Activated B cell treated with CpG ODN at 0.5 μM for 24 hours (primary cell): ENCODE measurements around the gene ATF7. TPM values are rescaled to one million over a fixed set of nuclear protein-coding genes. Genes with fewer than 3 reads are reported as not detected.

ENCODE experiments used
- ATAC-seq: fragments of 200-7000 bp; cut with Tn5 transposase; one replicate; pipeline ENCODE4 v1.10.0; 2021; ENCODE audit warnings: low read depth, mild to moderate bottlenecking, moderate library complexity
- CTCF ChIA-PET: fragments of 350-600 bp; sonication (Branson Sonifier 250); formaldehyde crosslinking; loops from one replicate; lab custom pipeline; 2021; ENCODE audit warnings: antibody characterized with exemption; lab: Charles Lee
- POLR2A ChIA-PET: fragments of 350-600 bp; sonication (Branson Sonifier 250); formaldehyde crosslinking; loops from one replicate; lab custom pipeline; 2021; ENCODE audit warnings: antibody characterized with exemption; lab: Charles Lee
- DNase-seq: peaks from one replicate; pipeline ENCODE4 v3.0.0; 2022
- H3K27ac Mint-ChIP-seq: one replicate; pipeline ENCODE4 v1.8.0; 2020; ENCODE audit warnings: mixed read lengths
- H3K27me3 Mint-ChIP-seq: one replicate; pipeline ENCODE4 v1.8.0; 2021; ENCODE audit warnings: mixed read lengths
- H3K36me3 Mint-ChIP-seq: one replicate; pipeline ENCODE4 v1.8.0; 2021; ENCODE audit warnings: low read depth, mixed read lengths
- H3K4me1 Mint-ChIP-seq: one replicate; pipeline ENCODE4 v1.8.0; 2021; ENCODE audit warnings: mixed read lengths
- H3K4me3 Mint-ChIP-seq: one replicate; pipeline ENCODE4 v1.8.0; 2020; ENCODE audit warnings: mild to moderate bottlenecking, mixed read lengths
- H3K9me3 Mint-ChIP-seq: one replicate; pipeline ENCODE4 v1.8.0; 2020; ENCODE audit warnings: mixed read lengths
- intact Hi-C: fragments of 100-400 bp; cut with micrococcal nuclease; formaldehyde crosslinking; loops from one replicate; pipeline ENCODE4 v1.15.1; 2024
- total RNA-seq: library from RNA; stranded (reverse); gene quantifications from 2 replicates; pipeline ENCODE4 v1.2.3, GENCODE V29; 2022
- TF ChIP-seq, protein P1 (sequence below): fragments of 200-600 bp; IDR thresholded peaks from one replicate; pipeline ENCODE4 v1.8.0; 2022; ENCODE audit warnings: antibody characterized with exemption, mild to moderate bottlenecking

The ATF7 gene
- total RNA-seq, 1 donor from 2014 or later = 36.8 TPM

DNA sequence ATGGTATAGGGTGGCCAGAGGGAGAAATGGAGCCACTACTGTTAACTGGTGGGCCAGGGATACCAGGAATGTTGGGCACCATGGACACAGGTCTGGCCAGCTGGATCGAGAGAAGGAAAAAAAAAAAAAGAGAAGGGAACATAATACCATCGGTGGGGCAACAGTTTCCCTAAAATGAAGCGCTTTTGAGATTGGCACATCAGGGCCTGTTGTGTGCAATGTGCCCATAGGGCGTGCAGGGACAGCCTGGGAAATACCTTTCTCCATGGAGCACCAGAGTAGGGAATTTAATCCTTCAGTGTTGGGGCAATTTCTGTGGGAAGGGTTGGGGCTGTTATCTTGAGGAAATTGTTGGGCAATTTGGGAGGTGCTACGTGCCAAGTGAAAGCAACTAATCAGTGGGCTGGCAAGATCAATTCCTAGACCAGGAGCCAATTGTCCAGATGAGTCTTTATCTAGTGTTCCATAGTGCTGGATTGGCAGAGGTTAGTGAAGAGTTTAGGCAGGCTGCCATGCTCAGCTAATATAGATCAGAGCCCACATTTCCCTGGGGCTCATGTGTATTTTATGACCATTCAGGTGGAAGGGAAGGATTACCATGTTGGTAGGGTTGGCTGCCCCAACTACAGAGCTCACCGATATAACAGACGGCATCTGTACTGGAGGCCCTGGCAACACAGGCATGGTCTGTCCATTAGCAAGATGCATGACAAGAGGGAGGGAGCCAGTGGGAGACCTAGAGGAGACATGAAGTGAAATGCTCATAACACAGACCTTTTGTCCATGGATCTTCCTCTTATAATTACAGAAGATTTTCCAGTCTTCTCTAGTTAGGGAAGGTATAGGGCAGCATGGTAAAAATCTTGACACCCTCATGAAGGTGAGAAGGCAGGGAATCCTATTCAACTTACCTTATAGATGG is 93.4 kb downstream of the ATF7 start:
- TF ChIP-seq, protein P1, sequence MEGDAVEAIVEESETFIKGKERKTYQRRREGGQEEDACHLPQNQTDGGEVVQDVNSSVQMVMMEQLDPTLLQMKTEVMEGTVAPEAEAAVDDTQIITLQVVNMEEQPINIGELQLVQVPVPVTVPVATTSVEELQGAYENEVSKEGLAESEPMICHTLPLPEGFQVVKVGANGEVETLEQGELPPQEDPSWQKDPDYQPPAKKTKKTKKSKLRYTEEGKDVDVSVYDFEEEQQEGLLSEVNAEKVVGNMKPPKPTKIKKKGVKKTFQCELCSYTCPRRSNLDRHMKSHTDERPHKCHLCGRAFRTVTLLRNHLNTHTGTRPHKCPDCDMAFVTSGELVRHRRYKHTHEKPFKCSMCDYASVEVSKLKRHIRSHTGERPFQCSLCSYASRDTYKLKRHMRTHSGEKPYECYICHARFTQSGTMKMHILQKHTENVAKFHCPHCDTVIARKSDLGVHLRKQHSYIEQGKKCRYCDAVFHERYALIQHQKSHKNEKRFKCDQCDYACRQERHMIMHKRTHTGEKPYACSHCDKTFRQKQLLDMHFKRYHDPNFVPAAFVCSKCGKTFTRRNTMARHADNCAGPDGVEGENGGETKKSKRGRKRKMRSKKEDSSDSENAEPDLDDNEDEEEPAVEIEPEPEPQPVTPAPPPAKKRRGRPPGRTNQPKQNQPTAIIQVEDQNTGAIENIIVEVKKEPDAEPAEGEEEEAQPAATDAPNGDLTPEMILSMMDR = no peak
- no peaks in the 10 kb centered on the region for H3K27me3 Mint-ChIP-seq
- H3K27ac Mint-ChIP-seq = no peak overlapping the region
- DNase-seq = no peak
- no peaks in the 10 kb centered on the region for H3K4me1 Mint-ChIP-seq
- POLR2A ChIA-PET = no interaction called here
- intact Hi-C loops = no loop called here
- H3K36me3 Mint-ChIP-seq = peaks cover 64% of the 10 kb centered on the region
- no peak for ATAC-seq
- no peaks in the 10 kb centered on the region for H3K9me3 Mint-ChIP-seq
- CTCF ChIA-PET = interaction anchor here (1.6 kb wide), 1 partner anchor 10 kb away, joined by 4 read pairs; no protein-coding TSS in a partner anchor
- no peak overlapping the region for H3K4me3 Mint-ChIP-seq

DNA sequence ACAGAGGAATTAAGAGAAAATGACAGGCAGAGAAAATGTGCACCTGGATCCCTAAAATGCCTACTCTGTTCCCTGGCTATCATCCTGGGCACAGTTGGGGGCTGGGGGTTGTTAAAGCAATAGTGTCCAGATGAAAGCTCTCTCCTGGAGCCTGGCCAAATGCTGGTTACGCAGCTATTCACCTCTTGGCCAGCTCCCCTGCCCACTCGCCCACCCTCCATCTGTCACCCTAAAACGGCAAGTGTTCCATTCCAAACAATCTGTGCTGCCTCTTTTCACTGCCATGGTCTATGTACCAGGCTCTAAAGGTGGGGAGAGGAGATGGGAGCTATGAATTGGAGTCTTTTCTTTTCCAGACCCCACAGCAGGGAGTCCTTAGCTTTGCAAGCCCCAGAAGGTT is 94.2 kb downstream of the ATF7 start:
- Mint-ChIP-seq H3K4me1 (no peaks in the 10 kb centered on the region), H3K4me3 (no peak overlapping the region), H3K27me3 (no peaks in the 10 kb centered on the region), H3K27ac (no peak overlapping the region), H3K36me3 (peaks cover 60% of the 10 kb centered on the region), H3K9me3 (no peaks in the 10 kb centered on the region)
- DNase-seq (no peak), ATAC-seq (no peak)
- POLR2A ChIA-PET = no interaction called here
- CTCF ChIA-PET = no interaction called here
- intact Hi-C loops = no loop called here
- TF ChIP-seq, protein P1 = no peak

DNA sequence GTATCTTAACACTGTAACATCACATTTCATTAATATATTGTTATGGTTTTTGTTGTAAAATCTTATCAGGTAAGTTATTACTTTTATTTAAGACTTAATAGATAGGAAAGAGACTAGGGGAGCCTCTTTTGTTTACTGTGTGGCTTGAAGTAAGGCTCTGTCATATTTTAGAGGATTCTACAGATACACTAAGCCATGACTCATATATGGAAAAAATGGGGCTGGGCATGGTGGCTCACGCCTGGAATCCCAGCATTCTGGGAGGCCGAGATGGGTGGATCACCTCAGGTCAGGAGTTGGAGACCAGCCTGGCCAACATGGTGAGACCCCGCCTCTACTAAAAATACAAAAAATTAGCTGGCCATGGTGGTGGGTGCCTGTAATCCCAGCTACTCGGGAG is 95.3 kb downstream of the ATF7 start:
- Mint-ChIP-seq H3K27me3 (no peaks in the 10 kb centered on the region), H3K36me3 (peaks cover 59% of the 10 kb centered on the region)

DNA sequence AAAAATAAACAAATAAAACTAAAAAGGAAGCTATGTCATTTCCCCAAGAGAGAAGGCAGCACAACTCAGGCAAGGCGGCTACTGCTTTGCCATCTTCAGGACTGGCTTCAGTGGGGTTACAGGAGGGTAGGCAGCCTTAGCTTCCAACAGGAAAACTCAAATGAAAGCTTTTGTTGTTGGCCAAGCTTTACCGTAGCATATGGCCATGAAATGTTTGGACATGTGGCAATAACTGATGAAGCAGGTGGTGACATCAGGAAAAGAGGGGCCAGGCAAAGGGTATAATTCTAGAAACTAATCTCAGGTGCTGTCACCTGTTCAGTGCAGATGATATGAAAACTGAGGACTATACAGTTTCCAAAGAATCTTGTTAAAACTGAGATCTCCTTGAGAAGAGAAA is 96.1 kb downstream of the ATF7 start:
- DNase-seq (no peak), ATAC-seq (no peak)
- Mint-ChIP-seq H3K36me3 (peaks cover 59% of the 10 kb centered on the region), H3K27ac (no peak overlapping the region), H3K4me1 (no peaks in the 10 kb centered on the region), H3K4me3 (no peak overlapping the region), H3K27me3 (no peaks in the 10 kb centered on the region), H3K9me3 (no peaks in the 10 kb centered on the region)
- ChIA-PET POLR2A (no interaction called here), CTCF (interaction anchor here (0.9 kb wide), 1 partner anchor 29 kb away, joined by 3 read pairs; no protein-coding TSS in a partner anchor)
- TF ChIP-seq, protein P1 = no peak
- intact Hi-C loops = no loop called here

More for the DNA sequence above, 95.3 kb downstream of the ATF7 start:
- H3K27ac Mint-ChIP-seq = no peak overlapping the region
- TF ChIP-seq, protein P1 = no peak
- intact Hi-C loops = no loop called here
- DNase-seq (no peak), ATAC-seq (no peak)
- H3K9me3 Mint-ChIP-seq = no peaks in the 10 kb centered on the region
- ChIA-PET CTCF (no interaction called here), POLR2A (interaction anchor here (0.6 kb wide), 1 partner anchor 18 kb away, joined by 4 read pairs; no protein-coding TSS in a partner anchor)
- no peaks in the 10 kb centered on the region for H3K4me1 Mint-ChIP-seq
- H3K4me3 Mint-ChIP-seq = no peak overlapping the region

DNA sequence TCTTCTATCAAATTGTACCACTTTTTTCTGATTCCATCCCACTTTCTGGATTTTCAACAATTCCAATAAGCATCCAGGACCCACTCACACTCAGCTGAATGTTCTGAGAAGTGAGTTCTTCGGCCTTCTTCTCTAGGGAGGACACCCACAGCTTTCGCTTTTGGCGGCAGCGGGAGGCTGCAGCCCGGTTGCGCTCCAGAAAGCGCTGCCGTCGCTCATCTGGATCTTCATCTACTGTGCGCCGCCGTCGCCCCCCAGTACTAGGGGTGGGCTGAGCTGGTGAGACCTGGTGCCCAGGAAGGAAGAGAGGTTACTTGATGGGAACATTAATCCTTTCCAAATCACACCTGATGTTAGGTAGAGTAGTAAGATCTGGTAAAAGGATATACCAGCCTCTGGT is 101.7 kb downstream of the ATF7 start:
- Mint-ChIP-seq H3K27me3 (no peaks in the 10 kb centered on the region), H3K9me3 (no peaks in the 10 kb centered on the region), H3K36me3 (peaks cover 62% of the 10 kb centered on the region), H3K4me1 (no peaks in the 10 kb centered on the region), H3K27ac (no peak overlapping the region), H3K4me3 (no peak overlapping the region)
- intact Hi-C loops = no loop called here
- no peak for DNase-seq
- ATAC-seq = no peak
- CTCF ChIA-PET = no interaction called here
- TF ChIP-seq, protein P1 = no peak
- POLR2A ChIA-PET = no interaction called here
